HEK293 (cell line): ENCODE data around the gene OXSR1.
A peak's percentile ranks its signal among the peaks of the same experiment; 100 is the strongest.

Experiments used
- EGR2 ChIP-seq: fragments of 450-650 bp; formaldehyde crosslinking; IDR thresholded peaks from 2 replicates; pipeline ENCODE4 v1.5.1; 2016; ENCODE audit warnings: low read depth, missing biosample characterization, missing genetic modification characterization
- GLIS2 ChIP-seq: fragments of 450-650 bp; formaldehyde crosslinking; IDR thresholded peaks from 2 replicates; pipeline ENCODE4 v1.5.1; 2016; ENCODE audit warnings: missing biosample characterization, missing genetic modification characterization
- HOXC10 ChIP-seq: sonication (generic); formaldehyde crosslinking; IDR thresholded peaks from 2 replicates; pipeline ENCODE4 v1.8.1; 2023; ENCODE audit warnings: mild to moderate bottlenecking, missing genetic modification reagents
- IKZF3 ChIP-seq: fragments of 450-650 bp; IDR thresholded peaks from 2 replicates; pipeline ENCODE4 v1.5.0; 2018; ENCODE audit warnings: missing biosample characterization, mild to moderate bottlenecking, missing genetic modification characterization, moderate library complexity
- KLF10 ChIP-seq: fragments of 450-650 bp; IDR thresholded peaks from 2 replicates; pipeline ENCODE4 v1.5.1; 2018; ENCODE audit warnings: missing biosample characterization, mild to moderate bottlenecking, missing genetic modification characterization
- MEIS1 ChIP-seq: sonication (generic); formaldehyde crosslinking; IDR thresholded peaks from 2 replicates; pipeline ENCODE4 v1.8.1; 2022; ENCODE audit warnings: missing genetic modification reagents, mild to moderate bottlenecking, borderline replicate concordance
- MYNN ChIP-seq: fragments of 450-650 bp; formaldehyde crosslinking; IDR thresholded peaks from 2 replicates; pipeline ENCODE4 v1.5.1; 2016; ENCODE audit warnings: missing biosample characterization, missing genetic modification characterization, borderline replicate concordance
- RBAK ChIP-seq: fragments of 450-650 bp; formaldehyde crosslinking; IDR thresholded peaks from 2 replicates; pipeline ENCODE4 v1.5.1; 2016; ENCODE audit warnings: missing biosample characterization, missing genetic modification characterization
- SP2 ChIP-seq: fragments of 450-650 bp; formaldehyde crosslinking; IDR thresholded peaks from 2 replicates; pipeline ENCODE4 v1.5.1; 2016; ENCODE audit warnings: missing biosample characterization, missing genetic modification characterization
- SP7 ChIP-seq: fragments of 450-650 bp; formaldehyde crosslinking; IDR thresholded peaks from 2 replicates; pipeline ENCODE4 v1.5.1; 2016; ENCODE audit warnings: missing biosample characterization, missing genetic modification characterization
- TRIM28 ChIP-seq: IDR thresholded peaks from 2 replicates; pipeline ENCODE4 v1.6.1; 2011; ENCODE audit warnings: low read length, control low read depth, borderline replicate concordance
- YY2 ChIP-seq: fragments of 450-650 bp; formaldehyde crosslinking; IDR thresholded peaks from 2 replicates; pipeline ENCODE4 v1.5.1; 2016; ENCODE audit warnings: missing biosample characterization, missing genetic modification characterization
- ZBTB20 ChIP-seq: fragments of 450-650 bp; formaldehyde crosslinking; IDR thresholded peaks from 2 replicates; pipeline ENCODE4 v1.5.1; 2016; ENCODE audit warnings: missing biosample characterization, missing genetic modification characterization
- ZFP69B ChIP-seq: fragments of 450-650 bp; formaldehyde crosslinking; IDR thresholded peaks from 2 replicates; pipeline ENCODE4 v1.5.1; 2016; ENCODE audit warnings: missing biosample characterization, missing genetic modification characterization
- ZNF24 ChIP-seq: fragments of 450-650 bp; formaldehyde crosslinking; IDR thresholded peaks from 2 replicates; pipeline ENCODE4 v1.5.1; 2016; ENCODE audit warnings: missing biosample characterization, missing genetic modification characterization
- ZNF404 ChIP-seq: fragments of 450-650 bp; formaldehyde crosslinking; IDR thresholded peaks from 2 replicates; pipeline ENCODE4 v1.5.1; 2017; ENCODE audit warnings: missing biosample characterization, missing genetic modification characterization
- ZNF548 ChIP-seq: fragments of 450-650 bp; formaldehyde crosslinking; IDR thresholded peaks from 2 replicates; pipeline ENCODE4 v1.5.1; 2016; ENCODE audit warnings: missing biosample characterization, missing genetic modification characterization
- ZNF571 ChIP-seq: fragments of 450-650 bp; formaldehyde crosslinking; IDR thresholded peaks from 2 replicates; pipeline ENCODE4 v1.5.0; 2017; ENCODE audit warnings: missing biosample characterization, missing genetic modification characterization
- ZNF677 ChIP-seq: fragments of 450-650 bp; IDR thresholded peaks from 2 replicates; pipeline ENCODE4 v1.5.0; 2018; ENCODE audit warnings: missing biosample characterization, mild to moderate bottlenecking, missing genetic modification characterization, moderate library complexity
- ZNF76 ChIP-seq: fragments of 450-650 bp; formaldehyde crosslinking; IDR thresholded peaks from 2 replicates; pipeline ENCODE4; 2016; ENCODE audit warnings: low read depth, missing biosample characterization, missing genetic modification characterization, borderline replicate concordance
- TF ChIP-seq, protein P1 (sequence below): fragments of 450-650 bp; formaldehyde crosslinking; IDR thresholded peaks from 2 replicates; pipeline ENCODE4 v1.5.1; 2017; ENCODE audit warnings: missing biosample characterization, missing genetic modification characterization
- TF ChIP-seq, protein P2 (sequence below): fragments of 450-650 bp; formaldehyde crosslinking; IDR thresholded peaks from 2 replicates; pipeline ENCODE4 v1.5.1; 2016; ENCODE audit warnings: missing biosample characterization, missing genetic modification characterization
- TF ChIP-seq, protein P3 (sequence below): IDR thresholded peaks from 2 replicates; pipeline ENCODE4 v1.6.1; 2011; ENCODE audit warnings: mild to moderate bottlenecking, low read depth, low read length, borderline replicate concordance
- TF ChIP-seq, protein P4 (sequence below): fragments of 450-650 bp; formaldehyde crosslinking; IDR thresholded peaks from 2 replicates; pipeline ENCODE4 v1.5.1; 2017; ENCODE audit warnings: missing biosample characterization, missing genetic modification characterization
- TF ChIP-seq, protein P5 (sequence below): sonication (generic); formaldehyde crosslinking; IDR thresholded peaks from 2 replicates; pipeline ENCODE4 v1.8.1; 2022; ENCODE audit warnings: mild to moderate bottlenecking, moderate library complexity, missing genetic modification reagents
- TF ChIP-seq, protein P6 (sequence below): fragments of 450-650 bp; formaldehyde crosslinking; IDR thresholded peaks from 2 replicates; pipeline ENCODE4 v1.5.1; 2016; ENCODE audit warnings: missing biosample characterization, missing genetic modification characterization
- TF ChIP-seq, protein P7 (sequence below): fragments of 450-650 bp; formaldehyde crosslinking; IDR thresholded peaks from 2 replicates; pipeline ENCODE4 v1.5.1; 2016; ENCODE audit warnings: missing biosample characterization, missing genetic modification characterization

Gene OXSR1

DNA sequence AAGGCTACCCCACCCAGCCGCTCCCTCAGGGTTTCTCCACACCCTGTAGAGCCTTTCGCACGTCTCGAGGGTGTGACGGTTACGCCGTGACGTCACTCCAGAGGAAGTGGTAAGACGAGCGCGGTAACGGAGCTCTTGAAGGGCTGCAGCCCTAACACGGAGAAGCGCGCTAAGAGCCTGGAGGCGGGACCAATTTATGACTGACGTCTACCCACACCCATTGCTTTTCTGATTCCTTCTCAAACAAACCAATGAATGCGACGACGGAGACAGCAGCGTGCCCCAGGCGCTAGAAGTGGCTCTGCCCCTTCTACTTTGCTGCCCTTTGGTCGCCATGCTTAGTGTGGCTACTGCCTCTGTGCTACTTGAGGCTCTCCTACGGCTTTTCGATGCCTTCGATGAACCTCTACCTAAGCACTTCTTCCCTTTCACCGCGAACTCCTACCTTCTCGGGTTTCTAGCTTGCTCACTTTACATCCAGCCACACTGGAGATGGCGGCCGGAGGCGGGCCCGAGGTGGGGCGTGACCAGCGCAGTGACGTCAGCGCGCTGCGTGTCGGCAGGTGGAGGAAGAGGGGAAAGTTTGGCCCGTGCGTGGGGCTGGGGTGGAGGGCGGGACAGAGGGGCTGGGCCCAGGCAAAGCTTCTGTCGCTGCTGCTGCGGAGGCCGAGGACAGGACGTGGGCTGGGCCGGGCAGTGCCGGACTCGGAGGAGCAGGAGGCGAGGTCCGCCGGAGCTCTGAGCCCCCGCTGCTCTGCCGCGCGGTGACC lies at the start of gene OXSR1 (continued):
- TF ChIP-seq, protein P1, sequence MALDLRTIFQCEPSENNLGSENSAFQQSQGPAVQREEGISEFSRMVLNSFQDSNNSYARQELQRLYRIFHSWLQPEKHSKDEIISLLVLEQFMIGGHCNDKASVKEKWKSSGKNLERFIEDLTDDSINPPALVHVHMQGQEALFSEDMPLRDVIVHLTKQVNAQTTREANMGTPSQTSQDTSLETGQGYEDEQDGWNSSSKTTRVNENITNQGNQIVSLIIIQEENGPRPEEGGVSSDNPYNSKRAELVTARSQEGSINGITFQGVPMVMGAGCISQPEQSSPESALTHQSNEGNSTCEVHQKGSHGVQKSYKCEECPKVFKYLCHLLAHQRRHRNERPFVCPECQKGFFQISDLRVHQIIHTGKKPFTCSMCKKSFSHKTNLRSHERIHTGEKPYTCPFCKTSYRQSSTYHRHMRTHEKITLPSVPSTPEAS, result no peak
- TF ChIP-seq ZNF76 (tag by site-specific recombination) (peak; percentile 72), ZBTB20 (tag by site-specific recombination) (peak; percentile 81), ZNF571 (tag by site-specific recombination) (no peak), MYNN (no peak; the same call in 1 of the 2 replicates), IKZF3 (tag by site-specific recombination) (no peak), HOXC10 (CRISPR knock-in tag) (no peak), RBAK (no peak), KLF10 (peak; percentile 62), MEIS1 (no peak), ZNF404 (tag by site-specific recombination) (no peak), ZNF677 (tag by site-specific recombination) (no peak), GLIS2 (tag by site-specific recombination) (no peak; the same call in 1 of the 2 replicates), ZFP69B (tag by site-specific recombination) (0 out of 2 replicates have a peak, but pooled peaks have one; percentile 48), ZNF24 (tag by site-specific recombination) (peak; percentile 35; the same call in 1 of the 2 replicates), SP2 (tag by site-specific recombination) (peak; percentile 89), TRIM28 (0 out of 2 replicates have a peak, but pooled peaks have one; percentile 49), EGR2 (tag by site-specific recombination) (peak; percentile 77), YY2 (tag by site-specific recombination) (peak; percentile 98), ZNF548 (tag by site-specific recombination) (no peak), SP7 (tag by site-specific recombination) (peak; percentile 29; the same call in 1 of the 2 replicates)
- TF ChIP-seq, protein P2, sequence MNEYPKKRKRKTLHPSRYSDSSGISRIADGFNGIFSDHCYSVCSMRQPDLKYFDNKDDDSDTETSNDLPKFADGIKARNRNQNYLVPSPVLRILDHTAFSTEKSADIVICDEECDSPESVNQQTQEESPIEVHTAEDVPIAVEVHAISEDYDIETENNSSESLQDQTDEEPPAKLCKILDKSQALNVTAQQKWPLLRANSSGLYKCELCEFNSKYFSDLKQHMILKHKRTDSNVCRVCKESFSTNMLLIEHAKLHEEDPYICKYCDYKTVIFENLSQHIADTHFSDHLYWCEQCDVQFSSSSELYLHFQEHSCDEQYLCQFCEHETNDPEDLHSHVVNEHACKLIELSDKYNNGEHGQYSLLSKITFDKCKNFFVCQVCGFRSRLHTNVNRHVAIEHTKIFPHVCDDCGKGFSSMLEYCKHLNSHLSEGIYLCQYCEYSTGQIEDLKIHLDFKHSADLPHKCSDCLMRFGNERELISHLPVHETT (tag by site-specific recombination), result peak; percentile 70; the same call in 1 of the 2 replicates
- TF ChIP-seq, protein P3, sequence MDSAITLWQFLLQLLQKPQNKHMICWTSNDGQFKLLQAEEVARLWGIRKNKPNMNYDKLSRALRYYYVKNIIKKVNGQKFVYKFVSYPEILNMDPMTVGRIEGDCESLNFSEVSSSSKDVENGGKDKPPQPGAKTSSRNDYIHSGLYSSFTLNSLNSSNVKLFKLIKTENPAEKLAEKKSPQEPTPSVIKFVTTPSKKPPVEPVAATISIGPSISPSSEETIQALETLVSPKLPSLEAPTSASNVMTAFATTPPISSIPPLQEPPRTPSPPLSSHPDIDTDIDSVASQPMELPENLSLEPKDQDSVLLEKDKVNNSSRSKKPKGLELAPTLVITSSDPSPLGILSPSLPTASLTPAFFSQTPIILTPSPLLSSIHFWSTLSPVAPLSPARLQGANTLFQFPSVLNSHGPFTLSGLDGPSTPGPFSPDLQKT, result no peak
- TF ChIP-seq, protein P4, sequence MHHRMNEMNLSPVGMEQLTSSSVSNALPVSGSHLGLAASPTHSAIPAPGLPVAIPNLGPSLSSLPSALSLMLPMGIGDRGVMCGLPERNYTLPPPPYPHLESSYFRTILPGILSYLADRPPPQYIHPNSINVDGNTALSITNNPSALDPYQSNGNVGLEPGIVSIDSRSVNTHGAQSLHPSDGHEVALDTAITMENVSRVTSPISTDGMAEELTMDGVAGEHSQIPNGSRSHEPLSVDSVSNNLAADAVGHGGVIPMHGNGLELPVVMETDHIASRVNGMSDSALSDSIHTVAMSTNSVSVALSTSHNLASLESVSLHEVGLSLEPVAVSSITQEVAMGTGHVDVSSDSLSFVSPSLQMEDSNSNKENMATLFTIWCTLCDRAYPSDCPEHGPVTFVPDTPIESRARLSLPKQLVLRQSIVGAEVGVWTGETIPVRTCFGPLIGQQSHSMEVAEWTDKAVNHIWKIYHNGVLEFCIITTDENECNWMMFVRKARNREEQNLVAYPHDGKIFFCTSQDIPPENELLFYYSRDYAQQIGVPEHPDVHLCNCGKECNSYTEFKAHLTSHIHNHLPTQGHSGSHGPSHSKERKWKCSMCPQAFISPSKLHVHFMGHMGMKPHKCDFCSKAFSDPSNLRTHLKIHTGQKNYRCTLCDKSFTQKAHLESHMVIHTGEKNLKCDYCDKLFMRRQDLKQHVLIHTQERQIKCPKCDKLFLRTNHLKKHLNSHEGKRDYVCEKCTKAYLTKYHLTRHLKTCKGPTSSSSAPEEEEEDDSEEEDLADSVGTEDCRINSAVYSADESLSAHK (tag by site-specific recombination), result no peak
- TF ChIP-seq, protein P5, sequence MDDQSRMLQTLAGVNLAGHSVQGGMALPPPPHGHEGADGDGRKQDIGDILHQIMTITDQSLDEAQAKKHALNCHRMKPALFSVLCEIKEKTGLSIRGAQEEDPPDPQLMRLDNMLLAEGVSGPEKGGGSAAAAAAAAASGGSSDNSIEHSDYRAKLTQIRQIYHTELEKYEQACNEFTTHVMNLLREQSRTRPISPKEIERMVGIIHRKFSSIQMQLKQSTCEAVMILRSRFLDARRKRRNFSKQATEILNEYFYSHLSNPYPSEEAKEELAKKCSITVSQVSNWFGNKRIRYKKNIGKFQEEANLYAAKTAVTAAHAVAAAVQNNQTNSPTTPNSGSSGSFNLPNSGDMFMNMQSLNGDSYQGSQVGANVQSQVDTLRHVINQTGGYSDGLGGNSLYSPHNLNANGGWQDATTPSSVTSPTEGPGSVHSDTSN (CRISPR knock-in tag), result 0 out of 2 replicates have a peak, but pooled peaks have one; percentile 26
- TF ChIP-seq, protein P6, sequence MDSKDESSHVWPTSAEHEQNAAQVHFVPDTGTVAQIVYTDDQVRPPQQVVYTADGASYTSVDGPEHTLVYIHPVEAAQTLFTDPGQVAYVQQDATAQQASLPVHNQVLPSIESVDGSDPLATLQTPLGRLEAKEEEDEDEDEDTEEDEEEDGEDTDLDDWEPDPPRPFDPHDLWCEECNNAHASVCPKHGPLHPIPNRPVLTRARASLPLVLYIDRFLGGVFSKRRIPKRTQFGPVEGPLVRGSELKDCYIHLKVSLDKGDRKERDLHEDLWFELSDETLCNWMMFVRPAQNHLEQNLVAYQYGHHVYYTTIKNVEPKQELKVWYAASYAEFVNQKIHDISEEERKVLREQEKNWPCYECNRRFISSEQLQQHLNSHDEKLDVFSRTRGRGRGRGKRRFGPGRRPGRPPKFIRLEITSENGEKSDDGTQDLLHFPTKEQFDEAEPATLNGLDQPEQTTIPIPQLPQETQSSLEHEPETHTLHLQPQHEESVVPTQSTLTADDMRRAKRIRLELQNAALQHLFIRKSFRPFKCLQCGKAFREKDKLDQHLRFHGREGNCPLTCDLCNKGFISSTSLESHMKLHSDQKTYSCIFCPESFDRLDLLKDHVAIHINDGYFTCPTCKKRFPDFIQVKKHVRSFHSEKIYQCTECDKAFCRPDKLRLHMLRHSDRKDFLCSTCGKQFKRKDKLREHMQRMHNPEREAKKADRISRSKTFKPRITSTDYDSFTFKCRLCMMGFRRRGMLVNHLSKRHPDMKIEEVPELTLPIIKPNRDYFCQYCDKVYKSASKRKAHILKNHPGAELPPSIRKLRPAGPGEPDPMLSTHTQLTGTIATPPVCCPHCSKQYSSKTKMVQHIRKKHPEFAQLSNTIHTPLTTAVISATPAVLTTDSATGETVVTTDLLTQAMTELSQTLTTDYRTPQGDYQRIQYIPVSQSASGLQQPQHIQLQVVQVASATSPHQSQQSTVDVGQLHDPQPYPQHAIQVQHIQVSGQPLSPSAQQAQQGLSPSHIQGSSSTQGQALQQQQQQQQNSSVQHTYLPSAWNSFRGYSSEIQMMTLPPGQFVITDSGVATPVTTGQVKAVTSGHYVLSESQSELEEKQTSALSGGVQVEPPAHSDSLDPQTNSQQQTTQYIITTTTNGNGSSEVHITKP (tag by site-specific recombination), result peak; percentile 41; the same call in 1 of the 2 replicates
- TF ChIP-seq, protein P7, sequence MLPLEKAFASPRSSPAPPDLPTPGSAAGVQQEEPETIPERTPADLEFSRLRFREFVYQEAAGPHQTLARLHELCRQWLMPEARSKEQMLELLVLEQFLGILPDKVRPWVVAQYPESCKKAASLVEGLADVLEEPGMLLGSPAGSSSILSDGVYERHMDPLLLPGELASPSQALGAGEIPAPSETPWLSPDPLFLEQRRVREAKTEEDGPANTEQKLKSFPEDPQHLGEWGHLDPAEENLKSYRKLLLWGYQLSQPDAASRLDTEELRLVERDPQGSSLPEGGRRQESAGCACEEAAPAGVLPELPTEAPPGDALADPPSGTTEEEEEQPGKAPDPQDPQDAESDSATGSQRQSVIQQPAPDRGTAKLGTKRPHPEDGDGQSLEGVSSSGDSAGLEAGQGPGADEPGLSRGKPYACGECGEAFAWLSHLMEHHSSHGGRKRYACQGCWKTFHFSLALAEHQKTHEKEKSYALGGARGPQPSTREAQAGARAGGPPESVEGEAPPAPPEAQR, result no peak
